ENCODE results near the gene RRAGC.

- TF ChIP-seq, protein P1, sequence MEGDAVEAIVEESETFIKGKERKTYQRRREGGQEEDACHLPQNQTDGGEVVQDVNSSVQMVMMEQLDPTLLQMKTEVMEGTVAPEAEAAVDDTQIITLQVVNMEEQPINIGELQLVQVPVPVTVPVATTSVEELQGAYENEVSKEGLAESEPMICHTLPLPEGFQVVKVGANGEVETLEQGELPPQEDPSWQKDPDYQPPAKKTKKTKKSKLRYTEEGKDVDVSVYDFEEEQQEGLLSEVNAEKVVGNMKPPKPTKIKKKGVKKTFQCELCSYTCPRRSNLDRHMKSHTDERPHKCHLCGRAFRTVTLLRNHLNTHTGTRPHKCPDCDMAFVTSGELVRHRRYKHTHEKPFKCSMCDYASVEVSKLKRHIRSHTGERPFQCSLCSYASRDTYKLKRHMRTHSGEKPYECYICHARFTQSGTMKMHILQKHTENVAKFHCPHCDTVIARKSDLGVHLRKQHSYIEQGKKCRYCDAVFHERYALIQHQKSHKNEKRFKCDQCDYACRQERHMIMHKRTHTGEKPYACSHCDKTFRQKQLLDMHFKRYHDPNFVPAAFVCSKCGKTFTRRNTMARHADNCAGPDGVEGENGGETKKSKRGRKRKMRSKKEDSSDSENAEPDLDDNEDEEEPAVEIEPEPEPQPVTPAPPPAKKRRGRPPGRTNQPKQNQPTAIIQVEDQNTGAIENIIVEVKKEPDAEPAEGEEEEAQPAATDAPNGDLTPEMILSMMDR (IDR thresholded peaks at IDR 0.05) = no peak
- no peak for TF ChIP-seq POLR2A (IDR thresholded peaks at IDR 0.05)
Measured at GRCh38 chr1:38908821-38909220, 49.2 kb upstream of the RRAGC start.
